CD4-positive, CD25-positive, alpha-beta regulatory T cell (primary cell): ENCODE results near the gene ACP5. TPM values are rescaled to one million over a fixed set of nuclear protein-coding genes. Genes with fewer than 3 reads are reported as not detected.

Experiments used
- ATAC-seq, 2 donors: fragments of 150-1000 bp; cut with Tn5 transposase; one replicate each; pipeline ENCODE4 v1.10.0; 2021; ENCODE audit warnings: low read depth in 2 of 2, moderate number of reproducible peaks in 2 of 2, moderate library complexity in 1 of 2
- DNase-seq, 3 donors: peaks; one replicate each; pipeline versions ENCODE4 v3.0.0 to v3.0.0-alpha.2; 2012 to 2022; ENCODE audit warnings: mixed read lengths in 1 of 3
- H3K27ac ChIP-seq: one replicate; pipeline ENCODE4 v1.7.0; 2013; ENCODE audit warnings: mild to moderate bottlenecking, low read length; ENCODE audit not compliant: insufficient read depth, poor library complexity, severe bottlenecking
- H3K27me3 ChIP-seq: one replicate; pipeline ENCODE4 v1.7.0; 2013; ENCODE audit warnings: low read length; ENCODE audit not compliant: control insufficient read depth, insufficient read depth
- H3K36me3 ChIP-seq: one replicate; pipeline ENCODE4 v1.7.0; 2013; ENCODE audit warnings: mild to moderate bottlenecking, low read length, moderate library complexity; ENCODE audit not compliant: control insufficient read depth, insufficient read depth
- H3K4me1 ChIP-seq: 2 replicates; pipeline ENCODE4 v1.7.0; 2013; ENCODE audit warnings: mild to moderate bottlenecking, low read length; ENCODE audit not compliant: insufficient read depth, control insufficient read depth, poor library complexity, severe bottlenecking
- H3K4me3 ChIP-seq: one replicate; pipeline ENCODE4 v1.7.0; 2013; ENCODE audit warnings: low read depth, mild to moderate bottlenecking, low read length, moderate library complexity
- H3K9me3 ChIP-seq, 2 experiments: 1 replicate in 1 of 2; 2 replicates in 1 of 2; pipeline ENCODE4 v1.7.0; 2013; ENCODE audit warnings: low read length in 2 of 2, mild to moderate bottlenecking in 1 of 2, moderate library complexity in 1 of 2; ENCODE audit not compliant: control insufficient read depth in 2 of 2
- H3K27ac Mint-ChIP-seq, 3 donors: one replicate each; pipeline ENCODE4 v1.8.0; 2020 to 2022; ENCODE audit warnings: mild to moderate bottlenecking in 3 of 3, mixed read lengths in 3 of 3, moderate library complexity in 2 of 3
- H3K27me3 Mint-ChIP-seq: one replicate; pipeline ENCODE4 v1.8.0; 2022; ENCODE audit warnings: mild to moderate bottlenecking, mixed read lengths
- H3K36me3 Mint-ChIP-seq: one replicate; pipeline ENCODE4 v1.8.0; 2020; ENCODE audit warnings: mixed read lengths
- H3K4me1 Mint-ChIP-seq, 4 donors: one replicate each; pipeline ENCODE4 v1.8.0; 2020 to 2022; ENCODE audit warnings: mixed read lengths in 4 of 4, mild to moderate bottlenecking in 1 of 4
- H3K4me3 Mint-ChIP-seq, 4 donors: one replicate each; pipeline ENCODE4 v1.8.0; 2020 to 2022; ENCODE audit warnings: mild to moderate bottlenecking in 4 of 4, mixed read lengths in 4 of 4, moderate library complexity in 3 of 4
- H3K9me3 Mint-ChIP-seq, 7 donors: one replicate each; pipeline ENCODE4 v1.8.0; 2020 to 2022; ENCODE audit warnings: mixed read lengths in 7 of 7, mild to moderate bottlenecking in 3 of 7, moderate library complexity in 2 of 7
- polyA plus RNA-seq, 4 donors: library from polyadenylated mRNA; unstranded; fragments of 300-500 nt; fragmentation: Illumina TruSeq; gene quantifications; one replicate each; pipeline ENCODE4 v1.2.3, GENCODE V29; 2021
- total RNA-seq: library from RNA; stranded (reverse); gene quantifications from one replicate; pipeline ENCODE4 v1.2.3, GENCODE V29; 2022

Gene ACP5
- total and polyA plus RNA-seq, 5 donors from 2014 or later, result 21.6 to 40.4 (median 33.4) TPM

DNA sequence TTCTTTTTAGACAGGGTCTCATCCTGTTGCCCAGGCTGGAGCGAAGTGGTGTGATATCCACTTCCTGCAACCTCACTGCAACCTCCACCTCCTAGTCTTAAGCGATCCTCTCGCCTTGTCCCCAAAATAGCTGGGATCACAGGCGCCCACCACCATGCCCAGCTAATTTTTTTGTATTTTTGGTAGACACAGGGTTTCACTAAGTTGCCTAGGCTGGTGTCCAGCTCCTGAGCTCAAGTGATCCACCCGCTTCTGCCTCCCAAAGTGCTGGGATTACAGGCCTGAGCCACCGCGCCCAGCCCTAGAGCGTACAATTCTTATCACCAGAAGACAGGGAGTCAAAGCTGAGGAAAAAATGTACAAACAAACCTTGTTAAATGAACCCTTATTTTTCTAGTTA, 13.9 kb downstream of the ACP5 start:
- Mint-ChIP-seq H3K36me3 (peaks cover 3% of the 10 kb centered on the region), H3K27me3 (no peaks in the 10 kb centered on the region), H3K4me1 (peaks cover 7 to 21% (median 15%) of the 10 kb centered on the region in 4 donors), H3K27ac (peak overlapping the region in 1 of 3 donors; percentile 9), H3K9me3 (no peaks in the 10 kb centered on the region), H3K4me3 (peak overlapping the region in 1 of 4 donors; percentile 44)
- ATAC-seq (no peak), DNase-seq (no peak)
- Histone ChIP-seq H3K27ac (no peak overlapping the region), H3K36me3 (no peaks in the 10 kb centered on the region), H3K27me3 (no peaks in the 10 kb centered on the region), H3K4me1 (peaks cover 16% of the 10 kb centered on the region), H3K9me3 (no peaks in the 10 kb centered on the region), H3K4me3 (no peak overlapping the region)

DNA sequence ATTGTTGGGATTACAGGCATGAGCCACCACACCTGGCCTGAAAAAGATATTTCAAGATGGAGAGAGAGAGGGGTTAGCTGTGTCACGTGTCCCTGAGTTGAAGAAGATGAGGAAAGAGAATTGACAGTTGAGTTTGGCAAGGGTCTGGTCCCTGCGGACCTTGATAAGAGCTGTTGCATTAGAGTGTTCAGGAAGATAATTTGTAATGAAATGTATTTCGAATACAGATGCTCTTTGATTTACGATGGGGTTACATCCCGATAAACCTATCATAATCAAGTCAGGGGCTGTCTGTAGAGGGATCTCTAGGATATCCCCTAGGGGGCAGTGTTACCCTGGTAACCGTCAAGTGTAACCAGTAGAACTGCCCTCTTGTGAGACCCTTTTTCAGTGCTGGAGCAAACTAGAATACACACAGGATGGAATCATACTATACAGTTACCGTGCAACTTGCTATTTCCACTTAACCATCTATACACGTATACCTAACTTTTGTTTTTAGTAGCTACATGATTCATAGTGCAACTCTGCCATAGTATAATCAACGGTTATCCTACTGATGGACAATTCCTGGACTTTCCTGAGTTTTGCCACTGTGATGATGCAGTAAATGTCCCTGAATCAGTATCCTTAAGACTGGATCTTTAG, 16.9 kb downstream of the ACP5 start:
- Mint-ChIP-seq H3K4me1 (peaks cover 17 to 45% (median 32%) of the 10 kb centered on the region in 4 donors), H3K27ac (peak overlapping the region in 2 of 3 donors; percentile 73 to 86), H3K36me3 (peaks cover 3% of the 10 kb centered on the region), H3K4me3 (peak overlapping the region; percentile 80 to 98 (median 88)), H3K9me3 (peaks cover 0 to 3% (median 0%) of the 10 kb centered on the region in 7 donors), H3K27me3 (no peaks in the 10 kb centered on the region)
- Histone ChIP-seq H3K4me3 (peak overlapping the region; percentile 65), H3K36me3 (peaks cover 8% of the 10 kb centered on the region), H3K27ac (no peak overlapping the region), H3K9me3 (no peaks in the 10 kb centered on the region), H3K4me1 (peaks cover 31% of the 10 kb centered on the region), H3K27me3 (no peaks in the 10 kb centered on the region)
- peak; percentile 44 to 47 for ATAC-seq
- peak; percentile 43 to 90 (median 76) for DNase-seq

DNA sequence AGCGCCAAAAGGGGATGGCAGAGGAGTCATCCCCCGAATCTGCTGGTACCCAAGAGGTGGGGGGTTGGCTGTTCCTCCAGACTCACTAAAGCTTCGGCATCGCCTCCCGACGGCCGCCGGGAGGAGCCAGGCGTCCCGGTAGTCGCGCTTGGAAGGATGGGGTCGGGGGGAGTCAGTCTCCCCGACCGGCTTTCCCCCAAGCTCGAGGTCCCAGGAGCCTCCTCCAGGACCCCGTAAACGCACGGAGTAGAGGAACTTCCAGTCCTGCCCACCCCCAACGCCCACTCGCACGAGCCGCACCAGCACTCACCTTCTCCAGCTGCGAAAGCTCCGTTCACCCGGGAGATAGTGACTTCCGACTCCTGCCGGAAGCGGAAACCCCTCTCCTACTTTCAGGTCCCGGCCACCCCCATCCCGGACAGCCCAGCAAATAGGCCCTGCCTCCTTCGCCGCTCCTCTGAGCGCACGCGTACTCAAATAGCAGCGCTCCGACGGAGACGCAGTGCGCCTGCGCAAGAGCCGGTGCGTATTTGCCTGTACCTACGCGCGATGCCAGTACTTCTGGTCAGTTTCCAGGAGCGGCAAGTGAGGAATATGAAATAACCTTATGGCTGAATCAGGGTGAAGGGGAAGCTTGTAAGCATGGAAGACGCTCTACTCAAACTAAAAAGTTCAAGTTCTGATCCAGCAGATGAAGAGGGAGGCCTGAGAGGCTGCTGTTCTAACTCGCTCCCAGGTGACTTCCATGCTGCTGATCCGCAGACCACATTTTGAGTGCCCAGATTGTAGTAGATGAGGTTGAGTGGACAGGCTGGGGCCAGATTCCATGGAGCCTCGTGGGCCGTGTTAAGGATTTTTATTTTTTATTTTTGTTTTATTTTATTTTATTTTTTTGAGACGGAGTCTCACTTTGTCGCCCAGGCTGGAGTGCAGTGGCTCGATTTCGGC, 18.3 kb downstream of the ACP5 start, which contains the start of gene ELOF1:
Gene ELOF1 (minus strand): TSS at position 350 of the 948 bp plus-strand sequence. CDS start 4,883 bp downstream, outside the sequence.
- Histone ChIP-seq H3K9me3 (no peaks in the 10 kb centered on the region), H3K27ac (peak within 1 kb of the TSS; percentile 72), H3K36me3 (peaks cover 17% of the 10 kb centered on the region), H3K27me3 (no peaks in the 10 kb centered on the region), H3K4me3 (peak within 1 kb of the TSS; percentile 96), H3K4me1 (peaks cover 34% of the 10 kb centered on the region)
- Mint-ChIP-seq H3K36me3 (peaks cover 7% of the 10 kb centered on the region), H3K4me1 (peaks cover 17 to 51% (median 34%) of the 10 kb centered on the region in 4 donors), H3K27ac (peak within 1 kb of the TSS; percentile 85 to 95 (median 92)), H3K4me3 (peak within 1 kb of the TSS; percentile 95 to 99 (median 98)), H3K9me3 (peaks cover 0 to 3% (median 0%) of the 10 kb centered on the region in 7 donors), H3K27me3 (no peaks in the 10 kb centered on the region)
- ATAC-seq (peak; percentile 94 to 96), DNase-seq (peak; percentile 96 to 99 (median 96))

DNA sequence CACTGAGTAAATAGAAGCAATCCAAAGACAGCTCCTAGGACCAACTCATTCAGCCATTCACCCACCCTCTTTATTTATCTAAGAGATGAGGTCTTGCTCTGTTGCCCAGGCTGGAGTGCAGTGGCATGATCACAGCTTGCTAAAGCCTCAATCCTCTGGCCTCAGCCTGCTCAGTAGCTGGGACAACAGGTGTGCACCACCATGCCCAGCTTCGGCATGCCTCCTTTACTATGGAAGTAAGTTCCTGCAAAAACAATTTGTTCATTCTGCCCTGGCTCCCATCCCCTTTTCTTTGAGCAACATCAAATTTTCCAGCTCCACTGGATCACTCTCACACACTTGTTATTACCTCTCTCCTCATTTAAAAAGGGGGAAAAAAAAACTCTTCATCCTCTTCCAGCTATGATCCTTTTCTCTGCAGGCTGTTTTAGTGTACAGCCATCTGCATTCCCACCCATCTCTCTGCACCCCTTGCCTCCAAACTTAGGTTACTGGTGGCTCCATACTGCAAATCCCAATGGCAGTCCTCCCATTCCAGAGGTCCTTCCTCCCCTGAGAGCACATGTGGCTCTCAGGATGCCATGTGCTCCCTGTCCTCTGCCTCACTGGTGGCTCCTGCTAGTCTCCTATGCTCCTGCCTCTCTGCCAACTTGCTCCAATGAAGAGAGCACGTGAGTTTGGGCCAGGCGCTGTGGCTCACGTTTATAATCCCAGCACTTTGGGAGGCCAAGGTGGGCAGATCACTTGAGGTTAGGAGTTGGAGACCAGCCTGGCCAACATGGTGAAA, 20.6 kb downstream of the ACP5 start:
- H3K9me3 Mint-ChIP-seq, result peaks cover 0 to 3% (median 0%) of the 10 kb centered on the region in 7 donors
- H3K27me3 Mint-ChIP-seq, result no peaks in the 10 kb centered on the region
- Histone ChIP-seq H3K9me3 (no peaks in the 10 kb centered on the region), H3K27ac (no peak overlapping the region), H3K36me3 (peaks cover 38% of the 10 kb centered on the region), H3K4me3 (no peak overlapping the region), H3K4me1 (peaks cover 39% of the 10 kb centered on the region), H3K27me3 (no peaks in the 10 kb centered on the region)
- H3K27ac Mint-ChIP-seq, result peak overlapping the region; percentile 46 to 71 (median 63)
- no peak for ATAC-seq
- H3K4me3 Mint-ChIP-seq, result peak overlapping the region; percentile 75 to 99 (median 96)
- DNase-seq, result no peak
- H3K36me3 Mint-ChIP-seq, result peaks cover 7% of the 10 kb centered on the region
- H3K4me1 Mint-ChIP-seq, result peaks cover 19 to 53% (median 31%) of the 10 kb centered on the region in 4 donors

DNA sequence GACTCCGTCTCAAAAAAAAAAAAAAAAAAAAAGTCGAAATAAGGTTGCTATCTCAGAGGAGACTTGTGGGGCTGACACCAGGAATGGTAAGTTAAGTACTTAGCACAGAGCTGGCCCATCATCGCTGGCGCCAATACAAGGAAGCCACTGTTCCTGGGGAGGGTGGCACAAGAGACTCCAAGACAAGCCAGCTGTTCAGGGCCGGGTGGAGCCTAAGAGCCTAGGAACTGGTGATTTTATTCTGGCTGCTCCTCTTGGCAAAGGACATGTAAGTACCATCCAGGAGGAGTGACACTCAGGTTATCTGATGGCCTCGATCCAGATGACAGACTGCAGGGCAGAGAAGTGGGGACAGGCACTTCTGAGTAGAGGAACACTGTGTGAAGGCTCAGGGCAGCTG, 22.2 kb downstream of the ACP5 start:
- Histone ChIP-seq H3K4me1 (peaks cover 32% of the 10 kb centered on the region), H3K27ac (no peak overlapping the region), H3K36me3 (peaks cover 38% of the 10 kb centered on the region), H3K27me3 (no peaks in the 10 kb centered on the region), H3K4me3 (no peak overlapping the region), H3K9me3 (no peaks in the 10 kb centered on the region)
- Mint-ChIP-seq H3K4me1 (peaks cover 14 to 44% (median 26%) of the 10 kb centered on the region in 4 donors), H3K36me3 (peaks cover 7% of the 10 kb centered on the region), H3K27ac (peak overlapping the region; percentile 32 to 86 (median 68)), H3K27me3 (no peaks in the 10 kb centered on the region), H3K4me3 (peak overlapping the region in 3 of 4 donors; percentile 71 to 95 (median 81)), H3K9me3 (peaks cover 0 to 3% (median 0%) of the 10 kb centered on the region in 7 donors)
- DNase-seq (no peak), ATAC-seq (no peak)

DNA sequence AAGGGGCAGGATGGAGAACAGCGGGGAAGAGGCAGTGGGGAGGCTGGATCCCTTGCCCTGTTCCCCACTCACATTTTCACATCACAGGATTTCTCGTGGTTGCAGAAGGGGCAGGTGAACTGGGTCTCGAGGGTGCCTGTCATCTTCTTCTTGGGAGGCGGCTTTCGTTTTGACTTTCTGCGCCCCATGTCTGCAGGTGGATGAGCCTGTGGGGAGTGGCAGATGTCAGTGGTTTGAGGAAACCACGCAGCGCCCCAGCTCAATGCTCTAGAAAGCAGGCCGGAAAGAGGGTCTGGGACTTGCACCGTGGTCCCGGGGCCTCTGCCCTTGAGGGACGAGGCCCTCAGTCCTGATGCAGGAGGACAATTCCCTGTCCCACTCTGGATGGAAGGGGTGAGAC, 23.3 kb downstream of the ACP5 start:
- H3K27me3 Mint-ChIP-seq, result no peaks in the 10 kb centered on the region
- H3K36me3 ChIP-seq, result peaks cover 38% of the 10 kb centered on the region
- H3K9me3 Mint-ChIP-seq, result peaks cover 0 to 3% (median 0%) of the 10 kb centered on the region in 7 donors
- peaks cover 13 to 38% (median 21%) of the 10 kb centered on the region in 4 donors for H3K4me1 Mint-ChIP-seq
- H3K4me3 Mint-ChIP-seq, result peak overlapping the region in 2 of 4 donors; percentile 21 to 61
- no peak overlapping the region for H3K4me3 ChIP-seq
- H3K9me3 ChIP-seq, result no peaks in the 10 kb centered on the region
- peaks cover 27% of the 10 kb centered on the region for H3K4me1 ChIP-seq
- ATAC-seq (no peak), DNase-seq (peak in 1 of 3 donors; percentile 66)
- H3K36me3 Mint-ChIP-seq, result peaks cover 7% of the 10 kb centered on the region
- H3K27ac Mint-ChIP-seq, result peak overlapping the region in 2 of 3 donors; percentile 32 to 75
- H3K27ac ChIP-seq, result no peak overlapping the region
- no peaks in the 10 kb centered on the region for H3K27me3 ChIP-seq
